ENCODE measurements around the gene DMAP1.

DMAP1 gene

GRCh38 chr1:44235808-44236207, 22.5 kb downstream of the DMAP1 start:
- no peak for TF ChIP-seq CTCF (IDR thresholded peaks at IDR 0.05)
- no peak overlapping the region for H3K27ac ChIP-seq
- H2AFZ ChIP-seq, result no peak overlapping the region
- no peak overlapping the region for H3K9ac ChIP-seq
- no peak overlapping the region for H3K4me3 ChIP-seq (ENCODE audit: low read depth, low read length)
- no peak overlapping the region for H3K4me2 ChIP-seq (ENCODE audit: low read length)
- no peaks in the 10 kb centered on the region for H3K36me3 ChIP-seq (ENCODE audit: control insufficient read depth, insufficient read depth, low read length)
- no peaks in the 10 kb centered on the region for H3K9me3 ChIP-seq (ENCODE audit: control insufficient read depth, low read length)
- no peaks in the 10 kb centered on the region for H3K4me1 ChIP-seq
- no peaks in the 10 kb centered on the region for H3K79me2 ChIP-seq
- no peaks in the 10 kb centered on the region for H3K27me3 ChIP-seq (ENCODE audit: control insufficient read depth, insufficient read depth, low read length)

GRCh38 chr1:44236490-44237272, 23.4 kb downstream of the DMAP1 start:
- H3K4me2 ChIP-seq (ENCODE audit: low read length), result no peak overlapping the region
- no peaks in the 10 kb centered on the region for H3K36me3 ChIP-seq (ENCODE audit: control insufficient read depth, insufficient read depth, low read length)
- no peaks in the 10 kb centered on the region for H3K79me2 ChIP-seq
- H3K4me1 ChIP-seq, result no peaks in the 10 kb centered on the region
- no peaks in the 10 kb centered on the region for H3K27me3 ChIP-seq (ENCODE audit: control insufficient read depth, insufficient read depth, low read length)
- H2AFZ ChIP-seq, result no peak overlapping the region
- no peaks in the 10 kb centered on the region for H3K9me3 ChIP-seq (ENCODE audit: control insufficient read depth, low read length)
- TF ChIP-seq CTCF (IDR thresholded peaks at IDR 0.05), result no peak
- no peak overlapping the region for H3K9ac ChIP-seq
- no peak overlapping the region for H3K27ac ChIP-seq
- H3K4me3 ChIP-seq (ENCODE audit: low read depth, low read length), result no peak overlapping the region

- no peak overlapping the region for H2AFZ ChIP-seq
- no peak overlapping the region for H3K9ac ChIP-seq
- no peaks in the 10 kb centered on the region for H3K4me1 ChIP-seq
- no peaks in the 10 kb centered on the region for H3K27me3 ChIP-seq (ENCODE audit: control insufficient read depth, insufficient read depth, low read length)
- H3K27ac ChIP-seq, result no peak overlapping the region
- TF ChIP-seq CTCF (IDR thresholded peaks at IDR 0.05), result no peak
- H3K36me3 ChIP-seq (ENCODE audit: control insufficient read depth, insufficient read depth, low read length), result no peaks in the 10 kb centered on the region
- H3K4me3 ChIP-seq (ENCODE audit: low read depth, low read length), result no peak overlapping the region
- no peaks in the 10 kb centered on the region for H3K9me3 ChIP-seq (ENCODE audit: control insufficient read depth, low read length)
- H3K79me2 ChIP-seq, result no peaks in the 10 kb centered on the region
- H3K4me2 ChIP-seq (ENCODE audit: low read length), result no peak overlapping the region
Observed at GRCh38 chr1:44237721-44238457, 24.6 kb downstream of the DMAP1 start.

GRCh38 chr1:44238660-44239059, 25.4 kb downstream of the DMAP1 start:
- H3K9me3 ChIP-seq (ENCODE audit: control insufficient read depth, low read length), result no peaks in the 10 kb centered on the region
- no peak overlapping the region for H2AFZ ChIP-seq
- H3K27me3 ChIP-seq (ENCODE audit: control insufficient read depth, insufficient read depth, low read length), result no peaks in the 10 kb centered on the region
- H3K9ac ChIP-seq, result no peak overlapping the region
- H3K4me1 ChIP-seq, result no peaks in the 10 kb centered on the region
- no peak for TF ChIP-seq CTCF (IDR thresholded peaks at IDR 0.05)
- H3K4me2 ChIP-seq (ENCODE audit: low read length), result no peak overlapping the region
- H3K4me3 ChIP-seq (ENCODE audit: low read depth, low read length), result no peak overlapping the region
- H3K79me2 ChIP-seq, result no peaks in the 10 kb centered on the region
- no peak overlapping the region for H3K27ac ChIP-seq
- no peaks in the 10 kb centered on the region for H3K36me3 ChIP-seq (ENCODE audit: control insufficient read depth, insufficient read depth, low read length)

All from parathyroid adenoma (tissue), 2 donors.